Kidney tubule cell (primary cell): ENCODE results near the gene TP73.

Experiments used
- DNase-seq: peaks from one replicate; pipeline ENCODE4 v3.0.0-alpha.2; 2018; ENCODE audit warnings: low spot score

TP73 gene

GRCh38 chr1:3783651-3784474 is 131.5 kb downstream of the TP73 start:
- no peak for DNase-seq

GRCh38 chr1:3785045-3785444 is 132.7 kb downstream of the TP73 start:
- DNase-seq: no peak

- peak; percentile 27 for DNase-seq
Observed at GRCh38 chr1:3785456-3786157, 133.3 kb downstream of the TP73 start.
